ENCODE data around the gene CREM.

The CREM gene

GRCh38 chr10:35219891-35220890 is 93.5 kb downstream of the CREM start:
- DNase-seq (ENCODE audit: low read depth in 2 of 2), result no peak

- DNase-seq (ENCODE audit: low read depth in 2 of 2), result no peak
Observed at GRCh38 chr10:35223016-35223415, 96.4 kb downstream of the CREM start.

- no peak for DNase-seq (ENCODE audit: low read depth in 2 of 2)
Observed at GRCh38 chr10:35224045-35224740, 97.5 kb downstream of the CREM start.

GRCh38 chr10:35225204-35225603 is 98.6 kb downstream of the CREM start:
- no peak for DNase-seq (ENCODE audit: low read depth in 2 of 2)

GRCh38 chr10:35226507-35226906 is 99.9 kb downstream of the CREM start:
- DNase-seq (ENCODE audit: low read depth in 2 of 2), result no peak

GRCh38 chr10:35228058-35228457 is 101.4 kb downstream of the CREM start:
- no peak for DNase-seq (ENCODE audit: low read depth in 2 of 2)

- no peak for DNase-seq (ENCODE audit: low read depth in 2 of 2)
Observed at GRCh38 chr10:35231646-35232045, 105.0 kb downstream of the CREM start.

- no peak for DNase-seq (ENCODE audit: low read depth in 2 of 2)
Observed at GRCh38 chr10:35232527-35232926, 105.9 kb downstream of the CREM start.

- no peak for DNase-seq (ENCODE audit: low read depth in 2 of 2)
Observed at GRCh38 chr10:35234073-35234472, 107.4 kb downstream of the CREM start.

GRCh38 chr10:35236739-35237138 is 110.1 kb downstream of the CREM start:
- DNase-seq (ENCODE audit: low read depth in 2 of 2), result no peak

- no peak for DNase-seq (ENCODE audit: low read depth in 2 of 2)
Observed at GRCh38 chr10:35237766-35238512, 111.3 kb downstream of the CREM start.

GRCh38 chr10:35244549-35244948 is 117.9 kb downstream of the CREM start:
- DNase-seq (ENCODE audit: low read depth in 2 of 2), result no peak

- DNase-seq (ENCODE audit: low read depth in 2 of 2), result no peak
Observed at GRCh38 chr10:35246770-35247343, 120.2 kb downstream of the CREM start.

- no peak for DNase-seq (ENCODE audit: low read depth in 2 of 2)
Observed at GRCh38 chr10:35251373-35252100, 124.9 kb downstream of the CREM start.

- no peak for DNase-seq (ENCODE audit: low read depth in 2 of 2)
Observed at GRCh38 chr10:35257057-35257983, 130.7 kb downstream of the CREM start.

- no peak for DNase-seq (ENCODE audit: low read depth in 2 of 2)
Observed at GRCh38 chr10:35259769-35260397, 133.2 kb downstream of the CREM start.

GRCh38 chr10:35262436-35262835 is 135.8 kb downstream of the CREM start:
- DNase-seq (ENCODE audit: low read depth in 2 of 2), result no peak
